Measurements from ENCODE around the gene HES5. TPM values are rescaled to one million over a fixed set of nuclear protein-coding genes. Genes with fewer than 3 reads are reported as not detected.

The HES5 gene
- total and polyA plus RNA-seq, 4 donors, result 0.36 to 2.1 TPM; not detected in 2

DNA sequence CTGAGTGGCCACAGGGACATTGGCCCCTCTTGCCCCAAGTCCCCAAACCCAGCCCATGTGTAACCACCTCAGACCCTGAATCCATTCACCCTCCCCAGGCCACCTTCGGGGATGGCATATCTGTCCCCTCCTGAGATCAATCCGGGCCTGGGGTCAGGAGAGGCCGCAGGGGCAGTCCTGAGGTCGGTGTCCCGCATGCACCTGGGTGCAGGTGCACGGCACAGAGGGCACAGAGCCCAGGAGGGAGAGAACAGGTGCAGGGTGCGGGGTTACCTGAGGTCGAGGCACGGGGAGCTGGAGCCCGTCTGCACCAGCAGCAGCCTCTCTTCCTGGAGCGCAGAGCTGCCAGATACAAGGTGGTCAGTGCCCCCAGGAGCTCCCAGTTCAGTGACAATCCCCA, 20.5 kb downstream of the HES5 start:
- intact Hi-C loops (cut with DNase I), result no loop called here
- DNase-seq (no peak), ATAC-seq (ENCODE audit: low FRiP score) (no peak)
- no peak overlapping the region for H3K4me3 ChIP-seq (ENCODE audit: low read length in 2 of 2)
- H3K27ac ChIP-seq (ENCODE audit: low read depth in 1 of 2, low read length in 2 of 2), result no peak overlapping the region
- H3K4me1 ChIP-seq (ENCODE audit: control insufficient read depth in 1 of 2, insufficient read depth in 2 of 2, low read length in 2 of 2), result no peaks in the 10 kb centered on the region
- H3K27me3 ChIP-seq (ENCODE audit: control insufficient read depth in 1 of 2, insufficient read depth in 2 of 2, low read length in 1 of 2), result no peaks in the 10 kb centered on the region
- WGBS, 2 donors, result 93 to 94% methylated on average over 11 of the region's 11 CpGs
- no peaks in the 10 kb centered on the region for H3K9me3 ChIP-seq (ENCODE audit: control insufficient read depth, low read length)
- peaks cover 0 to 22% of the 10 kb centered on the region in 2 donors for H3K36me3 ChIP-seq (ENCODE audit: control insufficient read depth in 1 of 2, insufficient read depth in 2 of 2, low read length in 1 of 2)

DNA sequence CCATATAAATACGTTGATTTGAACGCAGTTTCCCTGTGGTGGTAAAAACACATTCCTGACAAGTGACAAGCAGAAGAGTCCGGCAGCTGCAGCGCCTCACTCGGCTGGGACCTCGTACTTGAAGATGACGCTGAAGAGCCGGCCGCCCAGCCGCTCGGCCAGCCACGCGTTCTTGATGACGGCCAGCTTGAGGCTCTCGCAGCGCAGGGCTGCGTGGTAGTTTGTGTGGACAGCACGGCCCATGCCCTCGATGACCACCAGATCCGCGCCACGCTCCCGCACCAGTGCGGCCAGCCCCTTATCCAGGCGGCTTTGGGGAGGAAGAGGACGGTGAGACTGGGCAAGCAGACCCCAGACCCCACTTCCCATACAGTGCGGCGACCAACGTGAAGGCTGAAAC, 21.3 kb downstream of the HES5 start:
- DNase-seq (no peak), ATAC-seq (ENCODE audit: low FRiP score) (no peak)
- no peak overlapping the region for H3K27ac ChIP-seq (ENCODE audit: low read depth in 1 of 2, low read length in 2 of 2)
- intact Hi-C loops (cut with DNase I), result no loop called here
- 95 to 96% methylated on average over 29 of the region's 29 CpGs for WGBS, 2 donors
- H3K27me3 ChIP-seq (ENCODE audit: control insufficient read depth in 1 of 2, insufficient read depth in 2 of 2, low read length in 1 of 2), result no peaks in the 10 kb centered on the region
- H3K36me3 ChIP-seq (ENCODE audit: control insufficient read depth in 1 of 2, insufficient read depth in 2 of 2, low read length in 1 of 2), result peaks cover 0 to 18% of the 10 kb centered on the region in 2 donors
- H3K9me3 ChIP-seq (ENCODE audit: control insufficient read depth, low read length), result no peaks in the 10 kb centered on the region
- no peaks in the 10 kb centered on the region for H3K4me1 ChIP-seq (ENCODE audit: control insufficient read depth in 1 of 2, insufficient read depth in 2 of 2, low read length in 2 of 2)
- no peak overlapping the region for H3K4me3 ChIP-seq (ENCODE audit: low read length in 2 of 2)

DNA sequence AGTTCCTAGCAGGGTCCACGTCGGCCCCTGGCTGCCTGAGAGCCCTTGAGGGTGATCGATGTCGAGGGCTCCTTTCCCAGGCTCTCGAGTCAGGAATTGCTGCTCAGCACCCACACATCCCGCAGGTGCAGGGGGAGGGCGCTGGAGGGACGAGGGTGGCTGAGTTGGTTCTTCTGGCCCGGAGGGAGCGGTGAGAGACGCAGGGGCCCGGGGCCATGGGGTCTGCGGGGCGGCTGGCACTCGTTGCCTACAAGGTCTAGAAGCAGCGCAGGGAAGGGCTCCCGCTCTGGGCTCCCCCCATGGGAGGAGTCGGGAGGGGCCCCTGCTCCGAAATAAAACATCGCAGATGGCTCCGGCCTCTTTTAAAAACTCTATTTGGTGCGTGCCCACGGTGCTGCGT, 21.9 kb downstream of the HES5 start:
- DNase-seq (no peak), ATAC-seq (ENCODE audit: low FRiP score) (no peak)
- Histone ChIP-seq H3K9me3 (ENCODE audit: control insufficient read depth, low read length) (no peaks in the 10 kb centered on the region), H3K4me3 (ENCODE audit: low read length in 2 of 2) (no peak overlapping the region), H3K27ac (ENCODE audit: low read depth in 1 of 2, low read length in 2 of 2) (no peak overlapping the region), H3K4me1 (ENCODE audit: control insufficient read depth in 1 of 2, insufficient read depth in 2 of 2, low read length in 2 of 2) (no peaks in the 10 kb centered on the region), H3K27me3 (ENCODE audit: control insufficient read depth in 1 of 2, insufficient read depth in 2 of 2, low read length in 1 of 2) (no peaks in the 10 kb centered on the region), H3K36me3 (ENCODE audit: control insufficient read depth in 1 of 2, insufficient read depth in 2 of 2, low read length in 1 of 2) (peaks cover 0 to 18% of the 10 kb centered on the region in 2 donors)
- intact Hi-C loops (cut with DNase I), result no loop called here
- WGBS, 2 donors, result 86 to 89% methylated on average over 24 of the region's 24 CpGs

DNA sequence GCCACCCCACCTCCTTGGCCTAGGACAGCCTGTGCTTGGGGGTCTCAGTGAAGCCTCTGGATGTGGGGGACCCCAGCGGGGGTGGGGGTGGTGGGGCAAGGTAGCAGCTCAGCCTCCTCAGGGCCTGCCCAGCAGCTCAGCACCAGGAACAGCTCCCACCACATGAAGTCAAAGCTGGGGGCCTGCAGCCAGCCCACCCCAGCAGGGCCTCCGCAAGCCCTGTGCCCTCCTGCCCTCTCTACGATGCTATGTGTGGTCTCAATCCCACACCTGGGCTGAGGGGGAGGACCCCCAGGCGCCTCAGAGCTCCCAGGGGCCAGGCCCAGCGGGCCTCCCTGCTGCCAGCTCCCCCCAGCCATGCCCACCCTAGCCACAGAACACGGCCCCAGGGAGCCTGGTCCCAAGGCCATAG, 22.3 kb downstream of the HES5 start:
- Histone ChIP-seq H3K27ac (ENCODE audit: low read depth in 1 of 2, low read length in 2 of 2) (no peak overlapping the region), H3K4me1 (ENCODE audit: control insufficient read depth in 1 of 2, insufficient read depth in 2 of 2, low read length in 2 of 2) (no peaks in the 10 kb centered on the region), H3K9me3 (ENCODE audit: control insufficient read depth, low read length) (no peaks in the 10 kb centered on the region), H3K27me3 (ENCODE audit: control insufficient read depth in 1 of 2, insufficient read depth in 2 of 2, low read length in 1 of 2) (no peaks in the 10 kb centered on the region), H3K36me3 (ENCODE audit: control insufficient read depth in 1 of 2, insufficient read depth in 2 of 2, low read length in 1 of 2) (peaks cover 0 to 16% of the 10 kb centered on the region in 2 donors), H3K4me3 (ENCODE audit: low read length in 2 of 2) (no peak overlapping the region)
- intact Hi-C loops (cut with DNase I), result no loop called here
- ATAC-seq (ENCODE audit: low FRiP score), result no peak
- 85 to 88% methylated on average over 4 to 6 of the region's 6 CpGs for WGBS, 2 donors
- no peak for DNase-seq

DNA sequence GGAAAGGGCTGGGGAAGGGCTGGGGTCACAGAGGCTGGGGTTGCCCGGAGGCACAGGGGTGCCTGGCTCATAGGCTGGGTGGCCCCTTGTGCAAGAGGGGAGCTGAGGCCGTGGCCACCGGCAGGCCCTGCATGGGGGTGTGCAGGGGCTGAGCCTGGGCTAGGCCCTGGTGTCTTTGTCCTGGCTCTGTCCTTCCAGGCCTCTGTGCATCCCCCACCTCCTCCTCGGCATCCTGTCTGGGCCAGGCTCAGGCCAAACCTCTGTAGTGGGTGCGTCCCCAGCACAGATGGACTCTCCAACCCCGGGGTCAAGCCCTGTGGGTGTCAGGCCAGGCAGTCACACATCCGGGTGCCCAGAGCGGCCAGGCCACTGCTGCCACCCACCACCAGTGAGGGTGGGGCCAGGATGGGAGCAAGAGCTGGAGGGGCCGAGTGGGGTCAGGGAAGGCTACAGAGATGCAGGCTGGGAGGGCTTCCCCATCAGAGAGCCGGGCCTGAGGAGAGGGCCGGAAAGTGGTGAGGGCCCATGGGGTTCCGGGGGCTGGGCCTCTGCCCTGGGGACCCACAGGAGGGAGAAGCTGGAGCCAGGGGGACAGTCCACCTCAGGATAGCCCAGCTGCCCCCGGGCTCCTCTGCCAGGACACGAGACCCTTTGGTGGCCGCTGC, 23.0 kb downstream of the HES5 start:
- Histone ChIP-seq H3K4me3 (ENCODE audit: low read length in 2 of 2) (no peak overlapping the region), H3K36me3 (ENCODE audit: control insufficient read depth in 1 of 2, insufficient read depth in 2 of 2, low read length in 1 of 2) (peaks cover 0 to 13% of the 10 kb centered on the region in 2 donors), H3K27me3 (ENCODE audit: control insufficient read depth in 1 of 2, insufficient read depth in 2 of 2, low read length in 1 of 2) (no peaks in the 10 kb centered on the region), H3K4me1 (ENCODE audit: control insufficient read depth in 1 of 2, insufficient read depth in 2 of 2, low read length in 2 of 2) (no peaks in the 10 kb centered on the region), H3K27ac (ENCODE audit: low read depth in 1 of 2, low read length in 2 of 2) (no peak overlapping the region), H3K9me3 (ENCODE audit: control insufficient read depth, low read length) (no peaks in the 10 kb centered on the region)
- intact Hi-C loops (cut with DNase I), result no loop called here
- DNase-seq (no peak), ATAC-seq (ENCODE audit: low FRiP score) (no peak)
- WGBS, 2 donors, result 64 to 68% methylated on average over 13 to 15 of the region's 15 CpGs

DNA sequence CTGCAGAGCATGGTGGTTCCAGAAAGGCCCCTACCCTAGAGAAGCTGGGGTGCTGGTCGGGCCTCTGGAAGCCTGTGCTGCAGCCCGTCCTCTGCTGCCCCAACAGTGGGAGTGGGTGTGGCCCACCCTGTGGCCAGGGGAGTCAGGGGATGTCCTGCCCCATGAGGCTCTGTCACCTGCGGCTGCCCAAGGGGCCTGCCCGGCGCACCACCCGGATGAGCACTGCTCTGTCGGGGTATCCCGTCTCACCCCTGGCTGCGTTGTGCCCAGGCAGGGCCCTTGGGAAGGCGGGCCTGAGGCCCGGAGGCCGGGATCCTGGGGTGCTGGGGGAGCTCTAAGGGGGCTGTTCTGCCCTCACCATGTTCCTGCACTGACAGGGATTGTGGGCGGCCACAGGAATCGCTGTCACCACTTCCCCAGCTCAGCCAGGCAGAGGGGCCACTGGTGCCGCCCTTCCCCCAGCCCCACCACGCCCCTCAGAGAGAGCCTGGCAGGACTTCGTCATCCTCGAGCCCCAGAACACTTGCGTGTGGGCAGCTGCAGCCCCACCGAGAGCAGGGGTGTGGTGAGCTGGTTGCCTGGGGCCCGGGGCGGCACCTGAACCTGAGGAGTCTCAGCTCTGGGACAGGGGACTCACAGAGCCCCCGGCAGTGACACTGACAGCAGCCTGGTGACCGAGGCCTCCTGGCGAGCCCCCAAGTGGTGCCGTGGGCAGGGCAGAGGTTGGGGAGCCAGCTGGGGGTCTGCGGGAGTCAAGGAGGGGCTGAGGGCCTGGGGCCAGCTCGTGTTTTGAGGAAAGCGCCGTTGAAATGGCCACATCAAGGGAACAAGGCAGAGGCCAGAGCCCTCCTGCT, 23.8 kb downstream of the HES5 start:
- Histone ChIP-seq H3K4me3 (ENCODE audit: low read length in 2 of 2) (no peak overlapping the region), H3K27me3 (ENCODE audit: control insufficient read depth in 1 of 2, insufficient read depth in 2 of 2, low read length in 1 of 2) (no peaks in the 10 kb centered on the region), H3K27ac (ENCODE audit: low read depth in 1 of 2, low read length in 2 of 2) (no peak overlapping the region), H3K9me3 (ENCODE audit: control insufficient read depth, low read length) (no peaks in the 10 kb centered on the region), H3K4me1 (ENCODE audit: control insufficient read depth in 1 of 2, insufficient read depth in 2 of 2, low read length in 2 of 2) (no peaks in the 10 kb centered on the region), H3K36me3 (ENCODE audit: control insufficient read depth in 1 of 2, insufficient read depth in 2 of 2, low read length in 1 of 2) (peaks cover 0 to 12% of the 10 kb centered on the region in 2 donors)
- ATAC-seq (ENCODE audit: low FRiP score) (no peak), DNase-seq (no peak)
- intact Hi-C loops (cut with DNase I), result no loop called here
- WGBS, 2 donors, result 62 to 69% methylated on average over 30 of the region's 30 CpGs

DNA sequence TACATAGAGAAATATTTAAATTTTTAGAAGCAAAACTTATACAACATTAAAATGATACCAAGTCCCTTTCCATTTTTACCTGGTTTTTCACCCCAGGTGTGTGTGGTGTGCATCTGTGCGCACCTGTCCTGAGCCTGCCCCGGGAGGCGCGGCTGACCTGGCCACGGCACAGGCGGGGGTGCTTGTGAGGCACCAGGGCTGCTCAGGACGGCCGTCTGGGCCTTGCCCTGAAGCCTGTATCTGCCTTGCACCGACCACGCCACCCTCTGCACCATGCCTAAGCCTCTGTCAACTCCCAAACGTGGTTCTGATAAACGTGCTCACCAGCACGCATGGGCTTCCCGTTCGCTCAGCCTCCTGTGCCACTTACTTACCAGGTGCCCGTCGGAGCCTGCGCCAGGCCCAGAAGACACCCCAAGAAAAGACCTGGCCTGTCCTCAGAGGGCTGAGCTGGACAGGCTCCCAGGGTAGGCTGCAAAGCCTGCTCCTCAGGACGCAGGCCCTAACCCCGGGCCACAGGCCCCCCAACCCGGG, 24.5 kb downstream of the HES5 start:
- H3K27me3 ChIP-seq (ENCODE audit: control insufficient read depth in 1 of 2, insufficient read depth in 2 of 2, low read length in 1 of 2), result no peaks in the 10 kb centered on the region
- intact Hi-C loops (cut with DNase I), result no loop called here
- ATAC-seq (ENCODE audit: low FRiP score), result no peak

DNA sequence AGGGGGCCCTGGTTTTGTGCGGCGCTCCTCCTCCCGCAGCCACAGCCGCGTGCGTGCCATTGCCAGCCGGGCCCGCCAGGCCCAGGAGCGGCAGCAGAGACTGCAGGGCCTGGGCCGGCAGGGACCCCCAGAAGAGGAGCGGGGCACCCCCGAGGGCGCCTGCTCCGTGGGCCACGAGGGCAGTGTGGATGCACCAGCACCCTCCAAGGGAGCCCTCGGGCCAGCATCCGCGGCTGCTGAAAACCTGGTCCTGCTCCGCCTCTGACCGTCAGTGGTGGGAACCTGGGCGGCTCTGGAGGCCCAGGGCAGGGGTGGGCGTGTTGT, 25.2 kb downstream of the HES5 start:
- Histone ChIP-seq H3K4me3 (ENCODE audit: low read length in 2 of 2) (no peak overlapping the region), H3K4me1 (ENCODE audit: control insufficient read depth in 1 of 2, insufficient read depth in 2 of 2, low read length in 2 of 2) (no peaks in the 10 kb centered on the region), H3K27me3 (ENCODE audit: control insufficient read depth in 1 of 2, insufficient read depth in 2 of 2, low read length in 1 of 2) (no peaks in the 10 kb centered on the region), H3K9me3 (ENCODE audit: control insufficient read depth, low read length) (no peaks in the 10 kb centered on the region), H3K27ac (ENCODE audit: low read depth in 1 of 2, low read length in 2 of 2) (no peak overlapping the region), H3K36me3 (ENCODE audit: control insufficient read depth in 1 of 2, insufficient read depth in 2 of 2, low read length in 1 of 2) (peaks cover 0 to 5% of the 10 kb centered on the region in 2 donors)
- DNase-seq, result no peak
- ATAC-seq (ENCODE audit: low FRiP score), result no peak
- intact Hi-C loops (cut with DNase I), result no loop called here
- WGBS, 2 donors, result 35 to 40% methylated on average over 21 to 22 of the region's 22 CpGs

More for the DNA sequence above, 24.5 kb downstream of the HES5 start:
- Histone ChIP-seq H3K4me1 (ENCODE audit: control insufficient read depth in 1 of 2, insufficient read depth in 2 of 2, low read length in 2 of 2) (no peaks in the 10 kb centered on the region), H3K9me3 (ENCODE audit: control insufficient read depth, low read length) (no peaks in the 10 kb centered on the region), H3K27ac (ENCODE audit: low read depth in 1 of 2, low read length in 2 of 2) (no peak overlapping the region), H3K4me3 (ENCODE audit: low read length in 2 of 2) (no peak overlapping the region), H3K36me3 (ENCODE audit: control insufficient read depth in 1 of 2, insufficient read depth in 2 of 2, low read length in 1 of 2) (peaks cover 0 to 9% of the 10 kb centered on the region in 2 donors)
- 54 to 58% methylated on average over 20 to 21 of the region's 21 CpGs for WGBS, 2 donors
- DNase-seq, result no peak
